RCC 7860 (cell line): ENCODE results near the gene PPP1R7.
A peak's percentile ranks its signal among the peaks of the same experiment; 100 is the strongest.
"Not testable (repeated sequence)": the region's sequence is repeated elsewhere in the genome, so short reads cannot be mapped to it uniquely, and the experiment has no call there.

Source experiments
- DNase-seq: peaks from one replicate; pipeline ENCODE4 v3.0.0-alpha.2; 2015; ENCODE audit warnings: low spot score
- FAIRE-seq: peaks from 2 replicates; lab custom pipeline; 2012; peaks lifted over from hg19 to GRCh38; lab: Jason Lieb, UNC

Gene PPP1R7, protein sequence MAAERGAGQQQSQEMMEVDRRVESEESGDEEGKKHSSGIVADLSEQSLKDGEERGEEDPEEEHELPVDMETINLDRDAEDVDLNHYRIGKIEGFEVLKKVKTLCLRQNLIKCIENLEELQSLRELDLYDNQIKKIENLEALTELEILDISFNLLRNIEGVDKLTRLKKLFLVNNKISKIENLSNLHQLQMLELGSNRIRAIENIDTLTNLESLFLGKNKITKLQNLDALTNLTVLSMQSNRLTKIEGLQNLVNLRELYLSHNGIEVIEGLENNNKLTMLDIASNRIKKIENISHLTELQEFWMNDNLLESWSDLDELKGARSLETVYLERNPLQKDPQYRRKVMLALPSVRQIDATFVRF

DNA sequence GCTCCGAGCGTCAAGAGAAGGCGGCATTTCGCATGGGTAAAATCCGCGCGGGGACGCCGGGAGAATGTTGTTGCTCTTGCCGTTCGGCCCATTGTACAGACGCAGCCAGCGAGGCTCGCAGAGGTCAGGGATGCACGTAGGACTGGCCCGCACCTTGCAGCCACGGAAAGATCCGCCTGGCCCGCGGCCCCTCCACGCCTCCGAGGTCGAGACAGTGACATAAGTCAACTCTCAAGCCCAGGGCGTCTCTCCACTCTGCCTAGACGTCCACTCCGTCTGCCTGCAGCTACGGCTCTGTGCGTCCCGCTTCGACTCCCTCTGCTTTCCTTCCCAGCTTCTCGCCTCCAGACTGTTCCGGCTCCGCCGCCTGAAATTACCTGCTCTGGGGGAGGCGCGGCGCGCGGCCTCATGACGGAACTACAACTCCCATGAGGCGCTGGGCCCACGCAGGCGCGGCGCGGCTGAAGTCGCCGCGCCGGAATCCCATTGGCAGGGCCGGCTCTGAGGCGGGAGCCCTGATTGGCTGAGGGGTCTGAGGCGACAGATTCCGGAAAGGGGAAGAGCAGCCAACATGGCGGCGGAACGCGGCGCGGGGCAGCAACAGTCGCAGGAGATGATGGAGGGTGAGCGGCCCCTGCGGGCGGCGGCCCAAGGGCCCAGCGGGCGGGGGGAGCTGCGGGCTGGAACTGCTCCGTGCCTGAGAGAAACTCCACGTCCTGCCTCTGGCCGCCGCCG lies at the start of gene PPP1R7:
Gene PPP1R7 (plus strand): TSS at position 543 of the 735 bp plus-strand sequence. CDS start 29 bp downstream, at position 572.
- DNase-seq, result peak; percentile 83
- FAIRE-seq, result peak; percentile 57

DNA sequence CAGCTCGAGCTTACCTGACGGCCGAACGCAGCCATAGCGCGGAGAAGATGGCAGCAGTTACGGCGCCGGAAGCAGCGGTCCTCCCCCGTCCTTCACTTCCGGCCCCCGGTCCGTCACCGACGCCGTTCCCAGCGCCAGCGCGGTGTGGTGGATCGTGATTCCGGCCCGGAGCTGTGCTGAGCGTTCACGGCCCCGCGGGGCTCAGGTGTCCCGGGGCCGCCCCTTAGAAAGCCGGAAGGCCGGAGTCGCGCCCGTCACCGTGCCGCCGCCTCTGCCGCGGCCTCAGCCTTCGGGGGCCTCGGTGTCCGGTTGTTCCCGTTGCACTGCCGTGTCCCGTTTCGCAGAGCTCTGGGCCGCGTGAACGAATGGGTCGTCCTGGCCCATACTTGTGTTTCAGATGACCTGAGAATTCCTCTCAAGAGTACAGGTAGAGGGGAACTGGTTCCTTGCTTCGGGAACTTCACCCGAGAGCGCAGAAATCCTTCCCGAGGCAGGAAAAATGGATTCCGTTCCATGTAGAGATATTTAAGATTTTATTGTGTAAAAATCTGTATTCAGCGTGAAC lies 47.9 kb upstream of the PPP1R7 start, which contains the start of gene MTERF4:
Gene MTERF4 (minus strand): TSS at position 49 of the 565 bp plus-strand sequence. CDS start 14 bp downstream, at position 35.
- DNase-seq (peak; percentile 59), FAIRE-seq (no peak)

DNA sequence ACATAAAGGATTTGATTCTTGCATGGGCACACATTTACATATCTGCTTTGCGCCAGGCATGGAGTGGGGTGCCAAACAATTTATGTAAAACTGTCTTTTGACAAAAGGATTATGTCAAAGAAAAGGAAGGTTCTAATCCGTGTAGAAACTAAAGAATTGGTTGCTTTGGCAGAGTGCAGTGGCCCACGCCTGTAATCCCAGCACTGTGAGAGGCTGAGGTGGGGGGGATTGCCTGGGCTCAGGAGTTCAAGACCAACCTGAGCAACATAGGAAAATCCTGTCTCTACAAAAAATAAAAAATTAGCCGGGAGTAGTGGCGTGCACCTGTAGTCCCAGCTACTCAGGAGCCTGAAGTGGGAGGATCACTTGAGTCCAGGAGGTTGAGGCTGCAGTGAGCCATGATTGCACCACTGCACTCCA lies 47.1 kb upstream of the PPP1R7 start:
- no peak for FAIRE-seq
- DNase-seq, result no peak

DNA sequence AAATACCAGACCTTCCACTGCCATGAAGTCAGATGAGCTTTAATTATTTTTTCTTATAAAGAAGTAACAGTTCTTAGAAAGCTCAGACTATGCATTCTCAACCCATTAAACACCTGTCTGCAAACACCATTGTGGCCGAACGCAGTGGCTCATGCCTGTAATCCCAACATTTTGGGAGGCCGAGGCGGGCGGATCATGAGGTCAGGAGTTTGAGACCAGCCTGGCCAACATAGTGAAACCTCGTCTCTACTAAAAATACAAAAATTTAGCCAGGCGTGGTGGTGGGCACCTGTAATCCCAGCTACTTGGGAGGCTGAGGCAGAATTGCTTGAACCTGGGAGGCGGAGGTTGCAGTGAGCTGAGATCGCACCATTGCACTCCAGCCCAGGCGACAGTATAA lies 45.7 kb upstream of the PPP1R7 start:
- DNase-seq, FAIRE-seq: not testable (repeated sequence)

DNA sequence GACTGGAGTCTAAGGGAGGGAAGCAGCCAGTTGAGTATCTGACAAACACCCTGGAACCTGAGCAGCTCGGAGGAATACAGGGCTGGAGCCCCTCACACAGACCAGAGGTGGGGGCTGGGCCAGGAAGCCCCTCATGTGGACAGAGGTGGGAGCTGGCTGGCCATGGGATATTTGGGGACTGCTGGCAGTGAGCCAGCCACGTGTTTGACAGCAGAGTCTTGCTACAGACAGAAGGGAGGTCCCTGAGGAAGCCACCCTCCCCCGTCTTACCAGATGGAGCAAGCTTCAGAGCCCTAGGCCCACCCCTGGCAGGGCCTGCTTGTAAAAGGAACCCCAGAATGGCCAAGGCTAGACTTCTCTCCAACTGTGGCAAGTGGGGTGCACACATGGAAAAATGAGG lies 44.6 kb upstream of the PPP1R7 start:
- FAIRE-seq, result no peak

DNA sequence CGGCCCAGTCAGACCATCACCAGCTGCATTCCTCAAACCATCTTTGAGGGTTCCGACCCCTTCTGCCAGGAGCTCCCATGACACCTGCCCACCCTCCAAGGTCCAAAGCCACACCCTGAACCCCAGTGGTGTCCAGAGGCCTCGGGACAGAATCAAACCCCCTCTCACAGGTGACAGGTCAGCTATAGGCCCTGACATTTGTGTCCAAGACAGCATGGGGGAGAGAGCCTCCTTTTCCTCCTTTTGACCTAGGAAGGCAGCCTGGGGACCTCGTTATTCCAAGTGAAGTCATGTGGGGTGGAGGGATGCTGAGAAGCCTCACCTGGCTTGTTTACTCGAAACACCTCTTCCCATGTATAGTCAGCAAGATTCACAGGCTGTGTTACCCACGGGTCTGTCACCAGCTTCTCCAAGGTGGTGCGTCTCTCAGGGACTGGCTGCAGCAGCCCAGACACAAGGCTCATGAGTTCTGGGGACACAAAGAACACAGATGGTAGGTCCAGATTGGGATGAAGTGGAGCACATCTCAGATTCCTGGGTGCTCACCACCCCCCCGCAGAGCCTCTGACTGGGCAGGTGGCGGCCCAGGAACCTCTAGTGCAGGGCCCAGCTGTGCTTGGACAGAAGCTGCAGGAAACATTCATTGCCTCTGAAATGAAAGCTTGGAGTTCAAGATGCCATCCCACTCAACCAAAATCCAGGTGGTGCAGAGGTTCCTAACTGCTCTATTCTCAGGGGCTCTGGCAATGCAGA lies 43.1 kb upstream of the PPP1R7 start:
- FAIRE-seq (no peak), DNase-seq (no peak)

More for the DNA sequence above, 44.6 kb upstream of the PPP1R7 start:
- DNase-seq, result no peak

DNA sequence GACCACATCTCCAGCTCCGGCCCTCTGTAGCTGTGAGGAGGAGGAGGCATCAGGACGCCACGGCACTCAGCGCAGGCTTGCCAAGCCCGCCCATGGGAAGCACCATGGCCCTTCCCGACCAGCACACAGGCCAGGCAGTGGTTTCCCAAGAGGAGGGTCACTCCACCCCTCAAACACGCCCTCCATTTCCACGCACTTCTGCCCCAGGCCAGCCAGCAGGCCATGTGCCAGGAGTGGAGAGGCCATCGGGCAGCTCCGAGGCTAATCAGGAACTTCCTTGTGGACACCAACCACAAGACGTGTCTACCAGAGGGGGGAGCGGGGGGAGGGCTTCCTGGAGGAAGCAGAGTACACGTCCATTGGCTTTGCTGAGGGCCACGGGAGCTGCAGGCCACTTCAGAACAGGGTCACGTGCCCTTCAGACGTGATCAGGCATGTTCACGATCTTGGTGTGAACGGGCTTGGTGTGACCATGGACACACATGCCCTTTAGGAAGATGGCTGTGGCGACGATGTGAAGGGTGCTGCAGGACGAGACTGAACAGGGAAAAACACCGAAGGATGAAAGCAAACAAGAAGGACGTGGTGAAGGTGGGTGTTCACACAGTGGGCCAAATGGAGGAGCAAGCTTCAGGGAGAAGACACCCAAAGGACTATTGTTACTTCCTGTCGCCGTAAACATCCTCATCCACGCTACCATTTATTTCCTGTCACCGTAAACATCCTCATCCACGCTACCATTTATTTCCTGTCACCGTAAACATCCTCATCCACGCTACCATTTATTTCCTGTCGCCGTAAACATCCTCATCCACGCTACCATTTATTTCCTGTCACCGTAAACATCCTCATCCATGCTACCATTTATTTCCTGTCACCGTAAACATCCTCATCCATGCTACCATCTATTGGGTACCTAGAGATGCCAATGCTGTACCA lies 41.7 kb upstream of the PPP1R7 start:
- FAIRE-seq (no peak), DNase-seq (no peak)

DNA sequence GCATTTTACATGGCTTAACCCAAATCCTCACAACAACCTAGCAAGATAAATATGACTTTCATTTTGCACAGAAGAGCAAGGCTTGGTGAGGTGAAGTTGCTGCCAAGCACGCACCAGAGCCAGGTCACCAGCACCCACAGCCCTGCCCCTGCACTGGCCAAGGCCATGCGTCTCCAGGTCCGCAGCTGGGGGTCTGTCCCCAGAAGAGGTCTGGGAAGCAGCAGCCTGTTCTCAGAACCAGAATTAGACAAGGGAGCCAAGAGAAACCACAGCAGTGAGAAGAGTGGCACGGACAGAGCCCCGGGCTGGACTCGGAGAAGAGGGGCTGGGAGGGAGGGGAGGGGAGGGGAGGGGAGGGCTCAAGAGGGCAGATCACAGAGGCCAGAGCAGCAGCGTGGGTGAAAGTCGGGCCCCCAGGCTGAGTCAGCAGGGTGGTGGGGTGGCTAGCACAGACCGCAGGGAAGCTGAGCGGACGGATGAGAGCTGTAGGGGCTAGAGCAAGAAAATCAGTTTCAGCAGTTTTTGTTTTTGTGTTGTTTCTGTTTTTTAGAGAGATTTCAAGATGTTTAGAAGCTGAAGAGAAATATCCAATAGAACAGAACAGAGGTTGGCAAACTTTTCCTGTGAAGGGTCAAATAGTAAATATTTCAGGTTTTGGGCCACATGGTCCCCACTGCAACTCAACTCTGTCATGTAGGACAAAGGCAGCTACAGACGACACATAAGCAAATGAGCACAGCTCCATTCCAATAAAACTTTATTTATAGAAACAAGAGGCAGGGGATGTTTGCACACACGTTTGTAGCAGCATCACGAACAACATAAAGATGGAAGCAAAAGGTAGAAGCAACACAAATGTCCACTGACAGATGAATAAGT lies 40.8 kb upstream of the PPP1R7 start:
- FAIRE-seq, result no peak
- DNase-seq, result no peak

DNA sequence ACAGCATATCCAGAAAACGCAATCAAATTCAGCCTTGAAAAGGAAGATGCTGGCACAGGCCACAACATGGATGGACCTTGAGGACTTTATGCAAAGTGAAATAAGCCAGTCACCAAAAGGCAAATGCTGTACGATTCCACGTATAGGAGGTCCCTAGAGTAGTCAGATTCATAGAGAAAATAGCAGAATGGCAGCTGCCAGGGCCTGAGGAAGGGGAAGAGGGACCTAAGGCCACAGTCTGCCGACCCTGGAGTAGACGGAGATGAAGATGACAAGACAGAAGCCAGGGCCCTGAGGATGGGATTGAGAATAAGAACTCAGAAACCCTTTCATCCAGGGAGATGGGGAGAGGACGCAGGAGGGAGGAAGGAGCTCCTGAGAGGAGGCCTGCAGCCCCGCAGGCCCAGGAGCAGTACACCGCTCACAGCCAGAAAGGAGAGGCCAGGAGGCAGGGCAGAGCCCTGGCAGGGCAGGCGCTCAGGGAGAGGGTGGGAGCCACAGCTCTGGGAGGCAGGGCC lies 40.1 kb upstream of the PPP1R7 start:
- DNase-seq (no peak), FAIRE-seq (no peak)

DNA sequence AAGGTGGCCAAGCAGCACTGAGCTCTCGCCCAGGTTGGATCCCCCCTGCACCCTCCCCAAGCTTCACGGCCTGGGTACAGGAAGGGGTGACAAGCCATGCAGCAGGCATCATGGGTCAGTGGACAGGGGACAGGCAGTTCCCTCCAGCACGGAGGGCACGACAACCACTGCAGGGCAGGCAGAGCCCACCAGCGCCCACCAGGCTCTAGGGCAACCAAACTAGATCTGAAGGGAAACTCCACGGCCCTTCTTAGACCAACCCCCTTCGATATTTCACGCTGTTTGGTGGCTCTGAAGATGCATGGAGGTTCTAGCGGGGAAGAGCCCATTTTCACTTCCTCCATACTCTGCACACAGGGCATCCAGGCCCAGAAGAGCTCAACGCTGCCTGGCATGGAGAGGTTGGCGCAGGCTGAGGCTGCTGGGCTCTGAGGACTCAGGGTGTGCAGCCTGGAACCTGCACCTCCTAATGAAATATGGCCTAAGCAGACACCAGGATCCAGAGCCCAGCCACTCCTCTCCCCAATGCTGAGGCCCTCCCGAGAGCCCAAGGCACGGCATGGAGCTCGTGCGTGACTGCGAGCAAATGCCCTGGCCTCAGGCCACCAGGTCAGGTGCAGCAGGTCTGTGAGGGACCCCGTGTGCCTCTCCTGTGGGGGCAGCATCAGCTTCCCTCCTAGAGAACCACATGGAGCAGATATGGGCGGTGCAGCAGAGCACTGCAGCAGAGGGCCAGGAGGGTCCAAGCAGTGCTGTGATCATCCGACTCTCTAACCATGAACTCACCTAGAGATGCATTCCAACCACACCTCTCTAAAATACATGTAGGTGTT lies 39.4 kb upstream of the PPP1R7 start:
- no peak for FAIRE-seq
- no peak for DNase-seq

DNA sequence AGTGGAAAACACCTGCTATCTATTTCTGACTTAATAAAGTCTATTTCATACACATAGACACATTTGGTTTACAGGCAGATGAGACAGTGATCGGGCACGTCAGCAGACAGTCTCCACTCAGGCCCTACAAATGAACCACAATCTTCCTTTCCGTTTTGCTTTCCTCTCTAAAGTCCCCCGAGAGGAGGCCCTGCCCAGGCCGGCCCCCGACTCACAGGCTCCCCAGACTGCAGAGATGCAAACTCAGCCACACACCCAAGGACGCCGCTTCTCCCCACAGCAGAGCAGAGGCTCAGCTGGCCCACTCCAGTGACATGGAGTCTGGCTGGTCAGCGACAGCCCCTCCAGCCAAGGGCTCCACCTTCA lies 38.8 kb upstream of the PPP1R7 start:
- no peak for FAIRE-seq
- no peak for DNase-seq

DNA sequence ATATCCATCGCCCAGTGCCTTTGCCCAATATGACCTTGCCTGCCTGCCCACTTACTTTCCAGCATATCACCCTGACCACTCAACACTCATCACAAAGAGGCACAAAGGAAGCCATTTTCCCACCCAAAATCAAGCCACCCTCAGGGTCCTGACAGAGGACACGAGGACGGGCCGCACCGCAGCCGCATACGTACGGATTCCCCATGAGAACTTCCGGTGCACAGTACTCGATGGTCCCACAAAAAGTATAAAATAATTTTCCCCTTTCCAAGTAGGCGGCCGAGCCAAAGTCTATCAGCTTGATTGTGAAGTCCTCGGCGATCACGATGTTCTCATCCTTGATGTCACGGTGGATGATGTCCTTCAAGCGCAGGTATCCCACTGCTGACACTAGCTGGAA lies 38.2 kb upstream of the PPP1R7 start:
- no peak for FAIRE-seq
- DNase-seq, result no peak

DNA sequence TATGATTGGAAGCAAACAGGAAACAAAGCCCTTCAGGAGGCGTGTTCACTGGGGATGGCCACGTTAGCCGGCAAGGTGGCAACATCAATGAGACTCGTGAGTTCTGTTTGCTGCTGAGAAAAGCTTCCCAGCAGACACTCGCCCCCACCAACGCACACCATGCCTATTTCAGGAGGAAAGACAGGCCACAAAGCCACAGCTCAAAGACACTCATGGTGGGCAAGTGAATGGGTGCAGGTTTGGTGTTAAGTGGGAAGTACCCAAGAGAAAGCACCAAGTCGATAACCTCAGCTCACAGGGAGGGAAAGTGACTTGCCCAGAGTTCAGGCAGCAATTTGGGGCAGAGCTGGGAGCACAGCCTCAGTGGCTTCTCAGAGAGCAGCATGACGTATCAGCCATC lies 37.7 kb upstream of the PPP1R7 start:
- no peak for DNase-seq
- FAIRE-seq, result no peak

DNA sequence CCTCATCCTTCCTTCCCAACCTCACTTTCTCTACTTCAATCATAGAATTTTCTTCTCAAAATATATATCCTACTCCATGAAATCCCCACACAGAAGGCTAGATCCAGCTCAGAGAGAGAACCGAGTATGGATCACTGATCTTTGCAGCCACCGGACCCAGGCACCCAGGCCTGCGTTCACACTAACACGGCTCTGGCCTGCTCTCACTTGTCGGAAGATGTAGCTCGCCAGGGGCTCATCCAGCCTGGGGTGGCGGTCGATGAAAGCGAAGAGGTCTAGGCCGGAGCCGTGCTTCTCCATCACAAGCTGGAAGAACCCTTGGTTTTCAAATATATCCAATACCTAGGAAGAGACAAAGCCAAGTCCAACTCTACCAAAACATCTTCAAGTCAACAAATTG lies 35.4 kb upstream of the PPP1R7 start:
- FAIRE-seq (no peak), DNase-seq (no peak)

DNA sequence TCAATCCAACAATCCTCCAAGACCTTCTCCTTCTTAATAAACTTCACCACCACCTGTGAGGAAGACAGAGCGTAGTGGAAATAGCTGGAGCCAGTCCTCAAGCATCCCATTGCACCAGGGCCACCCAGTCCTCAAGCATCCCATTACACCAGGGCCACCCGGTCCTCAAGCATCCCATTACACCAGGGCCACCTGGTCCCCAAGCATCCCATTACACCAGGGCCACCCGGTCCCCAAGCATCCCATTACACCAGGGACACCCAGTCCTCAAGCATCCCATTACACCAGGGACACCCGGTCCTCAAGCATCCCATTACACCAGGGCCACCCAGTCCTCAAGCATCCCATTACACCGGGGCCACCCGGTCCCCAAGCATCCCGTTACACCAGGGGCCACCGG lies 34.9 kb upstream of the PPP1R7 start:
- FAIRE-seq, result no peak
- no peak for DNase-seq

DNA sequence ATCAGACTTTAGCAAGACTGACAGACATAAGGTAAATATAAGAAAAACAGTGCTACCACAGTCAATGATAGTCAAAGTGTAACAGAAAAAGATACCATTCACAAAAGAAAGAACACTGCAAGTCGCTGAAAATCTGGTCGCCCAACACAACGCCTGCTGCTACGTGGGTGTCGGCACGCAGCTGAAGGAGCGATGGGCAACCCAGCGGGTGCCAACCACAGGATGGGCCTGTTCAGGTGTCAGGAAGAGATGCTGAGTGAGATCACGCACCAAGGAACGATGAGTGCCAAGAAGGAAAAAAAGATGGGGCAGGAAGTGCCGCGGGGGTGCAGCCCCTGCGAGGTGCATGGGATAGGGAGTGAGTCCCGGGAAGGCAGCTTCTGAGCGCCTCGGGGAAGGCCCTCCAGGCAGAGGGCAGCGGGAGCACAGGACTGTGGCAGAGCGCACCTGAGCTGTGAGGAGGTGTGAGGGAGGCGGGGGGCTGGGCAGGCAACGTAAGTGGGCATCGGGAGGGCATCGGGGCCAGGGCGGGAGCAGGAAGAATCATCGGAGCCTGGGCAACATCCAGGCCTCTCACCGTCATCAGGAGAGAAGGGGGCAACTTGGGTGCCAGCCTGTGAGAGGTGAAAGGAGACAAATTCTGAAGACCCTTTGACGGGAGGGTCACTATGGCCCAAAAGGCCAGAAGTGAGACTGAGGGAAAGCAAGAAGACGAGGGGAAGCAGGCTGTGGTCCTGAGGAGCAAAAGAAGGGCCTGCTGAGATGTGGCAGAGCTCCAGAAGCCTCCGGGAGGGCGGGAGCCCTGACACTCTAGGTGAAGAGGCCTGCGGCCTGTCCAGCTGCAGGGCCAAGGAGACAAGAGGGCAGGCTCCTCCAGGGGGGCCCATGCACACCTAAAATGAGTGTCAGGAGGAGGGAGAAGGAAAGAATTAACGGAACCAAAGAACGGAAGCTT lies 33.4 kb upstream of the PPP1R7 start:
- FAIRE-seq (no peak), DNase-seq (no peak)
